ENCODE data around the gene SPTB.

DNA sequence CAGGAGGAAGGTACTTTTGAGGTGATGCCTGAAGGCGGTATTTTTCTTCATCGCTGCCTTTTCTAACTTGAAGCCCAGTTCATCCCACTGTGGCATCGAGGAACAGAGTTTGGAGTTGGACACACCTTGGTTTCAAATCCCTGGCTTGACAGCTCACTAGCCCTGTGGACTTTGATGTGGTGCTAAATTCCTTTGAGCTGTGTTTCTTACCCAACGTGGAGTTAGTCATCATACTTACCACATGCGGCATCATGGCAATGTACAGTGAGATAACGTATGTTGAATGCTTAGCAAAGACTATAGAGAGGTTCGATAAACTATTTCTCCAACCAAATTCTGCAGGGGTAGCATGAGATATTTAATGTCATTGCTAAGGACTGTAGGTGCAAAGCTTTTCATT, 172.0 kb downstream of the SPTB start:
- TF ChIP-seq, protein P1, sequence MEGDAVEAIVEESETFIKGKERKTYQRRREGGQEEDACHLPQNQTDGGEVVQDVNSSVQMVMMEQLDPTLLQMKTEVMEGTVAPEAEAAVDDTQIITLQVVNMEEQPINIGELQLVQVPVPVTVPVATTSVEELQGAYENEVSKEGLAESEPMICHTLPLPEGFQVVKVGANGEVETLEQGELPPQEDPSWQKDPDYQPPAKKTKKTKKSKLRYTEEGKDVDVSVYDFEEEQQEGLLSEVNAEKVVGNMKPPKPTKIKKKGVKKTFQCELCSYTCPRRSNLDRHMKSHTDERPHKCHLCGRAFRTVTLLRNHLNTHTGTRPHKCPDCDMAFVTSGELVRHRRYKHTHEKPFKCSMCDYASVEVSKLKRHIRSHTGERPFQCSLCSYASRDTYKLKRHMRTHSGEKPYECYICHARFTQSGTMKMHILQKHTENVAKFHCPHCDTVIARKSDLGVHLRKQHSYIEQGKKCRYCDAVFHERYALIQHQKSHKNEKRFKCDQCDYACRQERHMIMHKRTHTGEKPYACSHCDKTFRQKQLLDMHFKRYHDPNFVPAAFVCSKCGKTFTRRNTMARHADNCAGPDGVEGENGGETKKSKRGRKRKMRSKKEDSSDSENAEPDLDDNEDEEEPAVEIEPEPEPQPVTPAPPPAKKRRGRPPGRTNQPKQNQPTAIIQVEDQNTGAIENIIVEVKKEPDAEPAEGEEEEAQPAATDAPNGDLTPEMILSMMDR (IDR thresholded peaks at IDR 0.05; ENCODE audit: poor library complexity) = no peak
- no peak for TF ChIP-seq EZH2phosphoT487 (IDR thresholded peaks at IDR 0.05; ENCODE audit: low read depth, severe bottlenecking, unreplicated experiment)

Data from hepatocyte (in vitro differentiated cells).